Smooth muscle cell (in vitro differentiated cells): ENCODE results near the gene INS. TPM values are rescaled to one million over a fixed set of nuclear protein-coding genes. Genes with fewer than 3 reads are reported as not detected.

Experiments
- DNase-seq: peaks from one replicate; lab custom pipeline; 2025; ENCODE audit not compliant: unreplicated experiment; lab: John Stamatoyannopoulos, UW
- H2AFZ ChIP-seq: fragments of 200-600 bp; sonication (generic); 2 replicates; pipeline ENCODE4 v1.6.0; 2016; ENCODE audit warnings: antibody characterized with exemption, low read depth, mild to moderate bottlenecking
- H3F3A ChIP-seq: fragments of 200-600 bp; sonication (generic); 2 replicates; pipeline ENCODE4 v1.6.0; 2017; ENCODE audit warnings: antibody characterized with exemption, low read depth
- H3K27ac ChIP-seq: fragments of 200-600 bp; sonication (generic); 2 replicates; pipeline ENCODE4 v1.5.1; 2016; ENCODE audit warnings: low read depth, mild to moderate bottlenecking
- H3K27me3 ChIP-seq: fragments of 200-600 bp; sonication (generic); 2 replicates; pipeline ENCODE4 v1.6.1; 2016; ENCODE audit warnings: low read depth, mild to moderate bottlenecking
- H3K36me3 ChIP-seq: fragments of 200-600 bp; sonication (generic); 2 replicates; pipeline ENCODE4 v1.5.1; 2016; ENCODE audit warnings: low read depth
- H3K4me1 ChIP-seq: fragments of 200-600 bp; sonication (generic); 2 replicates; pipeline ENCODE4 v1.5.1; 2016; ENCODE audit warnings: low read depth
- H3K4me2 ChIP-seq: fragments of 200-600 bp; sonication (generic); 2 replicates; pipeline ENCODE4 v1.6.0; 2016; ENCODE audit warnings: mild to moderate bottlenecking
- H3K4me3 ChIP-seq: fragments of 200-600 bp; sonication (generic); 2 replicates; pipeline ENCODE4 v1.5.1; 2016; ENCODE audit warnings: mild to moderate bottlenecking
- H3K79me2 ChIP-seq: fragments of 200-600 bp; sonication (generic); 2 replicates; pipeline ENCODE4 v1.6.0; 2016; ENCODE audit warnings: low read depth, mild to moderate bottlenecking
- H3K9ac ChIP-seq: fragments of 200-600 bp; sonication (generic); 2 replicates; pipeline ENCODE4 v1.6.0; 2016; ENCODE audit warnings: low read depth
- H3K9me3 ChIP-seq: fragments of 200-600 bp; sonication (generic); replicated peaks from 2 replicates; pipeline ENCODE4 v1.5.1; 2016; ENCODE audit warnings: low read depth
- H4K20me1 ChIP-seq: fragments of 200-600 bp; sonication (generic); 2 replicates; pipeline ENCODE4 v1.6.0; 2016; ENCODE audit warnings: low read depth
- WGBS: methylation state at CpG from one replicate; pipeline ENCODE4 v1.1.7; 2016; ENCODE audit warnings: low lambda C conversion rate; 5-methylcytosine and 5-hydroxymethylcytosine counted together
- polyA plus RNA-seq: library from polyadenylated mRNA; unstranded; fragments of >200 nt; fragmentation: Nextera tagmentation; extraction: Ambion mirVana; gene quantifications from 2 replicates; pipeline ENCODE4 v1.2.1, GENCODE V29; 2016
- total RNA-seq: library from RNA; depleted of rRNA; stranded (reverse); fragments of >200 nt; gene quantifications from 2 replicates; pipeline ENCODE4 v1.2.3, GENCODE V29; 2014
- TF ChIP-seq, protein P1 (sequence below): fragments of 200-600 bp; sonication (generic); IDR thresholded peaks from 2 replicates; pipeline ENCODE4 v1.5.1; 2017; ENCODE audit warnings: borderline replicate concordance, mild to moderate bottlenecking, antibody characterized with exemption; ENCODE audit not compliant: insufficient read depth, poor library complexity, severe bottlenecking

Gene INS
- total and polyA plus RNA-seq, 2 experiments from 2014 or later: not detected

DNA sequence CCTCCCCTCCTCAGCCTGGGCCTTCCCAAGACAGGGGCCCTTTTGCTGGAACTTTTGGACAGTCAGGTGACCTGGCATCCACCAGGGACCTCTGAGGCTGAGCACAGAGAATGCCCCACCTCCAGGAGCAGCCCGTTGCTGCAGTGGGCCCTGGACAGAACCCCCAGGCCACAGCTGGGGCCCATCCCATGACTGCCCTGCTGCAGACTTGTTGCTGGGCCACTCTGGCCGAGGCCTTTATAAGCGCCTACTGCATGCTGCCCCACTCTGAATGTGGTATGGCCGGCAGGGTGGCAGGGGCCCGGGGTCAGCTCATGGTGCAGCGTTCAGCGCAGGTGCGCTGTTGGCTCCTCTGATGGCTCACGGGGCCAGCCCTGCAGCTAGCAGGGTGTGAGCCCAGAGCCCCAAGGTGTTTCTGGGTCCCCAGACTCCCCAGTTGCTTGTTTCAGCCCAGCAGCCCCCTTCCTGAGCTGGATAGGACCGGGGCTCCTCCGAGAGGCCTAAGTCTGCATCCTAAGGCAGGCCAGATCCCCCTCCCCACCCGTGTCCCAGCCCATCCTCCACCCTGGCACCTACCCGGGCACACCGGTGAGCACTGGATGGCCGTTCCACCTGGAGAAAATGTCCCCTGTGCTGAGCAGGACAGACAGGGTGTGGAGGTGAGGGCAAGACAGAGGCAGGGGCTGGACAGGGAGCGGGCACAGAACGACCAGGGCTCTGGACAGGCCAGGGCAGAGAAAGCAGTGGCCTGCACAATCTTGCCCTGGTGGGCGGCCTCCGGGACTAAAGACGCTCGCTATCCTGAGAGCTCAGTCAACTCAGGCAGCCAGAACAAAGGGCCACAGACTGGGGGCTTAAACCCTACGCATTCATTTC is 38.7 kb upstream of the INS start:
- no peaks in the 10 kb centered on the region for H3K79me2 ChIP-seq
- WGBS: 93% methylated on average over 22 of the region's 22 CpGs
- H3K27ac ChIP-seq: no peak overlapping the region
- H3K4me3 ChIP-seq: no peak overlapping the region
- no peak overlapping the region for H3K4me2 ChIP-seq
- no peaks in the 10 kb centered on the region for H3K36me3 ChIP-seq
- H4K20me1 ChIP-seq: no peaks in the 10 kb centered on the region
- no peaks in the 10 kb centered on the region for H3F3A ChIP-seq
- H3K9me3 ChIP-seq: no peaks in the 10 kb centered on the region
- no peak overlapping the region for H3K9ac ChIP-seq
- no peak overlapping the region for H2AFZ ChIP-seq
- no peaks in the 10 kb centered on the region for H3K27me3 ChIP-seq
- DNase-seq: no peak
- TF ChIP-seq, protein P1, sequence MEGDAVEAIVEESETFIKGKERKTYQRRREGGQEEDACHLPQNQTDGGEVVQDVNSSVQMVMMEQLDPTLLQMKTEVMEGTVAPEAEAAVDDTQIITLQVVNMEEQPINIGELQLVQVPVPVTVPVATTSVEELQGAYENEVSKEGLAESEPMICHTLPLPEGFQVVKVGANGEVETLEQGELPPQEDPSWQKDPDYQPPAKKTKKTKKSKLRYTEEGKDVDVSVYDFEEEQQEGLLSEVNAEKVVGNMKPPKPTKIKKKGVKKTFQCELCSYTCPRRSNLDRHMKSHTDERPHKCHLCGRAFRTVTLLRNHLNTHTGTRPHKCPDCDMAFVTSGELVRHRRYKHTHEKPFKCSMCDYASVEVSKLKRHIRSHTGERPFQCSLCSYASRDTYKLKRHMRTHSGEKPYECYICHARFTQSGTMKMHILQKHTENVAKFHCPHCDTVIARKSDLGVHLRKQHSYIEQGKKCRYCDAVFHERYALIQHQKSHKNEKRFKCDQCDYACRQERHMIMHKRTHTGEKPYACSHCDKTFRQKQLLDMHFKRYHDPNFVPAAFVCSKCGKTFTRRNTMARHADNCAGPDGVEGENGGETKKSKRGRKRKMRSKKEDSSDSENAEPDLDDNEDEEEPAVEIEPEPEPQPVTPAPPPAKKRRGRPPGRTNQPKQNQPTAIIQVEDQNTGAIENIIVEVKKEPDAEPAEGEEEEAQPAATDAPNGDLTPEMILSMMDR: no peak
- no peaks in the 10 kb centered on the region for H3K4me1 ChIP-seq

DNA sequence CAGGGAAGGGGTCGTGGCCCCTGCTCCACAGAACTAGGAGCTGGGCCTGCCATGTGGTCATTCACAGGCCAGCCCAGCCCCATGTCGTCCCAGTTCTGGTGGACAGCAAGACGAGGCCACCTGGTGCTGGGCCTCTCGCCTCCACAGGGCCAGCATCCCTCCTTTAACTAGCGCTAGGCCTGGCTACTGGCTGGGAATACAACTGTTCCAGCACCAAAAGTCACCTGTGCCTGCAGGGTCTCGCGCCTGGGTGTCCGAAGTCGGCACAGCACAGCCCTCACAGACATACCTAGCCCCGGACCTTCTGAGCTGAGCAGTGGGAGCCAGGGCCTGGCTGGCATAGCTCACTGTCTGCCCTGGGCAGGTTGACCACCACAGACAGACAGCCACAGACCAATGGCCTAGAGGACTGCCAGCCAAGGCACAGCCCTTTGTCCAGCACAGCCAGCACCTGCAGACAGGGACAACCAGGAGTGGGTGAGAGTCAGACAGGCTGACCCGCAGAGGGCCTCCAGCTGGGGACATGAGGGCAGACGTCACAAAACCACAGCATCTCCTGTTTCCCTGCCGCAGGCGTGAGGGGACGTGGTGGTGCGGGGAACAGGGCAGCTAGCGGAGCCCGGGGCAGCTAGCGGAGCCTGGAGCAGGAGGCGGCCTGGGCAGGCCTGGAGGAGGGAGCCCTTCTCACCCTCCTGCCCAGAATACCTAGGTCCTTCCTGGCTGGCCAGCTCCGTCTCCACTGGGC is 37.8 kb upstream of the INS start:
- Histone ChIP-seq H3F3A (no peaks in the 10 kb centered on the region), H2AFZ (no peak overlapping the region), H3K27ac (no peak overlapping the region), H3K36me3 (no peaks in the 10 kb centered on the region), H3K4me1 (no peaks in the 10 kb centered on the region), H3K4me2 (no peak overlapping the region), H3K4me3 (no peak overlapping the region), H3K9ac (no peak overlapping the region), H4K20me1 (no peaks in the 10 kb centered on the region), H3K79me2 (no peaks in the 10 kb centered on the region), H3K27me3 (no peaks in the 10 kb centered on the region), H3K9me3 (no peaks in the 10 kb centered on the region)
- WGBS: 86% methylated on average over 21 of the region's 21 CpGs
- TF ChIP-seq, protein P1: no peak
- DNase-seq: no peak

DNA sequence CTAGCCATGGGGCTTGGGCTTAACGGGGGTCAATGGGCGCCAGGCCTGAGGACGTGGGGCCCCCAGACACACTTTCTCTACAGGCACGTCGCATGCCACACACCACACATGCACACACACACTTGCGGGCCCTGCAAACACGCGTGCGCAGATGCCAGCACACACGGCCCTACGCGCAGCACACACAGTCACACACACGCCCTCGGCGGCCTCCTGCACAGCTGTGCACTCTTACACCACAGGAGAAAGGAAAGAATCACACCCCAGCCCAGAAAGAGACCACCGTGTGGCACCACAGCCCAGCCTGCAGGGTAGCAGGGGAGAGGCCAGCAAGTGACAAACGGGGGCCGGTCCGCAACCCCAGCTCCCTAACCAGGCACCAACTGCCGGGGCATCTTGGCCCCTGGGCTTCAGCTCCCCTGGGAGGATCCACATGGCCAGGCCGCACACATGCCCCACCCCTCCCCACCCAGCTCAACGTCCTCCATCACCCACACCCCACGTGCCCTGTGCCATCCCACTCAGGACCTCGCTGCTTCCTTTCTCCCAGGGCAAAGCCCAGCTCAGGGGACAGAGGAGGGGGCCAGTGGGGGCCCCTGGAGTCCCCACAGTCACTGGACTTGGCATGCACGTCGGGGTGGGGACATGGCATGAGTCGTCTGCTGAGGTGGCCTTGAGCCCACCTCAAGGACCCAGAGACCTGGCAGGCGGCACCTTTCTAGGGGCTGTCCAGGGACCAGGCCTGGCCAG is 36.9 kb upstream of the INS start:
- Histone ChIP-seq H3K79me2 (no peaks in the 10 kb centered on the region), H3K4me1 (no peaks in the 10 kb centered on the region), H3K4me3 (no peak overlapping the region), H3K27ac (no peak overlapping the region), H2AFZ (no peak overlapping the region), H3F3A (no peaks in the 10 kb centered on the region), H3K27me3 (no peaks in the 10 kb centered on the region), H3K4me2 (no peak overlapping the region), H4K20me1 (no peaks in the 10 kb centered on the region), H3K9me3 (no peaks in the 10 kb centered on the region), H3K9ac (no peak overlapping the region), H3K36me3 (no peaks in the 10 kb centered on the region)
- 97% methylated on average over 20 of the region's 28 CpGs for WGBS
- no peak for DNase-seq
- TF ChIP-seq, protein P1: no peak
